Stimulated activated CD8-positive, alpha-beta memory T cell treated with anti-CD3 and anti-CD28 coated beads, Interleukin-15, amount 100 ng/mL, for 4 hours (primary cell): ENCODE results near the gene ARHGAP31.

Experiments used
- DNase-seq, 2 donors: peaks; one replicate each; pipeline ENCODE4 v3.0.0-alpha.2; 2020; ENCODE audit warnings: low read depth in 2 of 2

ARHGAP31 gene

DNA sequence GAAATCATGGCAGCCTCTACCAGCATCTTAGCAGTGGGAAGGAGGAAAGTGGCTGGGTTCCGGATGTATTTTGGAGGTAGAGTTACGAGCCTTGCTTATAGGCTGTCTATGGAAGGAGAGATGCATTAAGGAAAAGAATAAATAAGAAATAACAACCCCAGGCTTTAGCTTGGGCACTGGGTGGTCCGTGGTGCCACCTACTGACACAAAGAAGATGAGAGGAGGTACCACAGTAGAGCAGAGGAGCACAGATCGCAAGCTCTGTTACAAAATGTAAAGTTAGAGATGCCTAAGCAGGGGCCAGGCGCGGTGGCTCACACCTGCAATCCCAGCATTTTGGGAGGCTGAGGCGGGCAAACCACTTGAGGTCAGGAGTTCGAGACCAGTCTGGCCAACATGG lies 94.4 kb downstream of the ARHGAP31 start:
- DNase-seq = no peak

DNA sequence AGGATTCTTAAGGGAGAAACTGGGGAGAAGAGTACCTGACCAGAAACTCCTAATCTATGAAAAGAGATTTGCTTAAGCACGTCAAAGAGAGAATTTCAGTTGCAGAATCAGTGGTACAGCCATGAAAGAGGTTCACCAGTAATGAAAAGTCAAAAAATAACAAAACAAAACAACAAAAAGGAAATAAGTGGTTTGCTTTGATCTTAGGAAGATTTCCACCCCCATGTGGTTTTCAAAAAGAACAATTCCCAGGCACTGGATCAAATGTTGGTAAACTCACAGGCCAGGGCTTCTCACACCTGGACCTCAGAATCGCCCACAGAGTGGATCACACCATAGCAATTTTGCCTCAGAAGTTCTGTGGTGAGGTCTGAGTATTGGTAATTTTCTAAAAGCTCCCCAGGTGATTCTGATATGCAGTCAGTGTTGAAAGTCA lies 101.8 kb downstream of the ARHGAP31 start:
- DNase-seq = no peak

DNA sequence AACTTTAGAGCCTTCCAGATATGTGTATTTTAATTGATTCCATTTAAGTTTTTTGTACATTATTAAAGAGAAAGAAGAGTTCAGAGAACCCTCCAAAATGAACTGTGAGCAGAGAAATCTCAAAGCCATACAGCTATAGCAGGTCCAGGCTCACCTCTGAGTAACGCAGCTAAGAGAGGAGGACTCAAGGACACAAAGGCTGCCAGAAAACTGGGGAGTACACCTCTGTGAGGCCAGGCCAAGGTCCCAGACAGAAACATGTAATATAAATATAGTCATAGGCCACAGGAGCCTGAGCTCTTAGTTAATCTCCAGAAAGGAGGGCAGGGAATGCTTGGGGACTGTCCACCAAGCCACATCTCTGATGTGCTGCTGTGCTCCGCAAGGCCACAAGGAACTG lies 102.7 kb downstream of the ARHGAP31 start:
- DNase-seq = no peak

- DNase-seq = no peak
These were observed 106.3 kb downstream of the ARHGAP31 start for GRCh38 chr3:119400466-119400865.

GRCh38 chr3:119401069-119401468 lies 106.9 kb downstream of the ARHGAP31 start:
- no peak for DNase-seq

DNA sequence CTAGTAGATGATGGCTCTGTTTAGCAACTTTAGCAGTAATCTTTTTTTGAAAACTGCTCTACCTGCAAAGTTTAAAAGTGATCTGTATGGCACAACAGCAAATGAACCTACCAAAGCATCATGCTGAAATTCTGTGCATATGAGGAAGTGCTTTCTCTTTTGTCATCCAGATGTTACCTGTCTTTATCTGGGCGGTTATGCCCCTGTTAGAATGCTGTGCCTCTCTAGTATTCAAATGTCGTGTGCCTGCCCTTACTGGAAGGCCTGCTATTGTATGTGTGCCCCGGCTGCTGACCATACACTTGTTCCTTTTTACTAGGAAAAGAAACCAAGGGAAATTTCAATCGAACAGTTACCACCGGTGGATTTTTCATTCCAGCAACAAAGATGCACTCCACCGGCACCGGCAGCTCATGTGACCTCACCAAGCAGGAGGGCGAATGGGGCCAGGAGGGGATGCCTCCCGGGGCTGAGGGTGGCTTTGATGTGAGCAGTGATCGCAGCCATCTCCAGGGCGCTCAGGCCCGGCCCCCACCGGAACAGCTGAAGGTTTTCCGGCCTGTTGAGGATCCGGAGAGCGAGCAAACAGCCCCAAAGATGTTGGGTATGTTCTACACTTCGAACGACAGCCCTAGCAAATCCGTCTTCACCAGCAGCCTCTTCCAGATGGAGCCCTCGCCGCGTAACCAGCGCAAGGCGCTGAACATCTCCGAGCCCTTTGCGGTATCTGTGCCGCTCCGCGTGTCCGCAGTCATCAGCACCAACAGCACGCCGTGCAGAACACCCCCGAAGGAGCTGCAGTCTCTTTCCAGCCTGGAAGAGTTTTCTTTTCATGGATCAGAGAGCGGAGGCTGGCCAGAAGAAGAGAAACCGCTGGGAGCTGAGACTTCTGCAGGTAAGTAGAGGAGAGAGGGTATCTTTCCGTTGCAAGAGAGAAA lies 107.6 kb downstream of the ARHGAP31 start:
- DNase-seq = no peak

- DNase-seq = no peak
These were observed 108.6 kb downstream of the ARHGAP31 start for GRCh38 chr3:119402791-119403190.

DNA sequence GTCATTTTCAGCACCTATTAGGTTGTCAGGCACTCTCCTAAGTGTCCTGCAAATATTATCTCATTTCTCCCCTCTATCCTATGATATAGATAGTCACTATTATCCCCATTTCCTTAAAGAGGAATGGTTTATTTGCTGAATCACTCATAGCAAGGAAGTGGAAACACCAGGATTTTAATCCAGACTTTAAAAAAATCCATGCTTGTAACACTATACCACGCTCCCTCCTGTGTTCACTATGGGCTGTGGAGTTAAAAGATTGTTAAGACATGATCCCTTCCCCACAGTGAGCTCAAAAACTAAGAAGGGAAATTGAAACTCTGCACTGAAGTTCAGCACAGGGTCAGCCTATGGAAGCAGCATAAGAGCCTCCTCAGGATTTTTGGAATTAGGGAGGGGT lies 109.0 kb downstream of the ARHGAP31 start:
- DNase-seq = no peak

- no peak for DNase-seq
These were observed 111.1 kb downstream of the ARHGAP31 start for GRCh38 chr3:119405315-119405714.

- DNase-seq = no peak
These were observed 114.2 kb downstream of the ARHGAP31 start for GRCh38 chr3:119408243-119408950.

- DNase-seq = no peak
These were observed 115.7 kb downstream of the ARHGAP31 start for GRCh38 chr3:119409844-119410243.

DNA sequence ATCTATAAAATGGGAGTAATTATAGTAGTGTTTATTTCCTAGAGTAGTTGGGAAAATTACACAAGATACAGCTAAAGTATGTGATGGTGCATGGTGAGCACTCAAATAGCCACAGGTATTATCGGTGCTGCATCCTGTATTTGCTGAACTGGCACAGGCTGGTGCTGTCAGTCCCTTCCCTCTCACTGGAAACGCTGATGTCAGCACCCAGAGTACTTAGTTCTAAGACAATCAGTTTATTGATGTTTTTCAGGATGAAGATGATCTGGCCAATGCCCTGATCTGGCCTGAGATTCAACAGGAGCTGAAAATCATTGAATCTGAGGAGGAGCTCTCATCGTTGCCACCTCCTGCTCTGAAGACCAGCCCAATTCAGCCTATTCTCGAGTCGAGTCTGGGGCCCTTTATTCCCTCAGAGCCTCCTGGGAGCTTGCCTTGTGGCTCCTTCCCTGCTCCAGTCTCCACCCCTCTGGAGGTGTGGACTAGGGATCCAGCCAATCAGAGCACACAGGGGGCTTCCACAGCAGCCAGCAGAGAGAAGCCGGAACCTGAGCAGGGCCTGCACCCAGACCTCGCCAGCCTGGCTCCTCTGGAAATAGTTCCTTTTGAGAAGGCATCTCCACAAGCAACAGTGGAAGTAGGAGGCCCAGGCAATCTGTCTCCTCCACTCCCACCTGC lies 119.6 kb downstream of the ARHGAP31 start:
- DNase-seq = no peak

- no peak for DNase-seq
These were observed 122.7 kb downstream of the ARHGAP31 start for GRCh38 chr3:119416873-119417272.

- no peak for DNase-seq
These were observed 123.8 kb downstream of the ARHGAP31 start for GRCh38 chr3:119417771-119418512.

DNA sequence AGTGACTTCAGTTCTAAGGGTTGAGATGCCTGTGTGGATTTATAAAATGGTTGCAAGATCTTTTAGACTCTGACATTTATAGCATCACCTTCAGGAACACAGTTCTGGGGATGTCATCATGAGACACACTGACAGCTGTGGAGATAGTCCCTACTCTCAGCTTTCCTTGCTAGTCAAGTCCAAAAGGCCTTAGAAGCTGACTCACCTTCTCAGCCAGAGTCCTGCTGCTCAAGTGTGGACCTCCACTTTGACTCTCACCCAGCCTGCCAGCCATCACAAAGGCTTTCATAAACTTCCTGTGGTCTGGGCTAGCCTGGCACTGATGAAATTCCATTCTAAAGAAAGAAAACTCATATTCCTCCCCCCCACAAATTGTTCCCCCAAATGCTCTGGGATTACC lies 124.5 kb downstream of the ARHGAP31 start:
- DNase-seq = no peak

GRCh38 chr3:119420196-119420595 lies 126.0 kb downstream of the ARHGAP31 start:
- no peak for DNase-seq

DNA sequence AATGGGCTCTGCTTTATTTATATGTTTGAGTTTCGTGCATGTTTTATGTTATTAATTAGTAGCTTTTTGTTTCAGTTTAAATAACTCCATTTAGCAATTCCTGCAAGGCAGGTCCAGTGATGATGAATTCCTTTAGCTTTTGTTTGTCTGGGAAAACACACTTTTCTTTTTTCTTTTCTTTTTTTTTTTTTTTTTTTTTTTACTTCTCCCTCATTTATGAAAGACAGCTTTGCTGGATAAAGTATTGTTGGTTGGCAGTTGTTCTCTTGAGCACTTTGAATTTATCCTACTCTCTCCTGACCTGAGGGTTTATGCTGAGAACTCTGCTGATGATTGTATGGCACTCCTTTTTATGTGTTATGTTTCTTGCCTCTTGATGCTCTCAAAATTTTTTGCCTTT lies 133.5 kb downstream of the ARHGAP31 start:
- no peak for DNase-seq

DNA sequence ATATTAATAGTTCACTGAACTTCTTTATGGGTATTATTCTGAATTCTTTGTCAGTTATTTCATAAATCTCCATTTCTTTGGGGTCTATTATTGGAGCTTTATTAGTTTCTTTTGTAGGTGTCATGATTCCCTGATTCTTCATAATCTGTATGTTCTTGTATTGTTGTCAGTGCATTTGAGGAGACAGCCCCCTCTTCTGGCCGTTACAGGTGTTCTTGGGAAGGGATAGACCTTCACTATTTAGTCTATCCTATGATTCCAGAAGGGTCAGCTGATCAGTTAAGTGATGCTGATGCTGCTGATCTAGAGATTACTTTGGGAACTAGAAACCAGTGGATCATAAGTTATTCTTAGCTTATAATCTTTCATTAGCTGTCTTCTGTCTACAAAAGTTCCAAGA lies 134.4 kb downstream of the ARHGAP31 start:
- DNase-seq = no peak

GRCh38 chr3:119433613-119434325 lies 139.6 kb downstream of the ARHGAP31 start:
- no peak for DNase-seq

DNA sequence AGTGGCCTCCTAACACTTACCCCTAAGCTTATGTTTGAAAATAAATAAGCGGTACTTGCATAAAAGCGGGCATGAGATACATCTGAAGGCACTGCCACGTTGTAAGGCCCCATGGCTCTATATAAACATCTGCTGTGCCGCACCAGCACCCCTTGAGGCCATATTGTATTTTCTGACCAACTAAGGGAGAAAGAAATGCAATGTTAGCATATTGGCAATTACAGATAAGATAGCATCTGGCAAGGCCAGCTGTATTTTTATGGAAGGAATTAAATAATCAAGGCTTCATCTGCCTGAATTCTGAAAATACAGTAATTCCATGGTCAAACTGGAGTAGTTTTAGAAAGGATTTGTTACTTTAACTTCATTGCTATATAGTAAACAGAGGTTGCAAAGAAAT lies 140.5 kb downstream of the ARHGAP31 start:
- DNase-seq = no peak

- no peak for DNase-seq
These were observed 142.8 kb downstream of the ARHGAP31 start for GRCh38 chr3:119436977-119437376.
